A204.1 (cell line): ENCODE measurements around the gene GRHL1.

Experiments used
- FAIRE-seq: peaks from 2 replicates; lab custom pipeline; 2012; peaks lifted over from hg19 to GRCh38; lab: Jason Lieb, UNC

Gene GRHL1

DNA sequence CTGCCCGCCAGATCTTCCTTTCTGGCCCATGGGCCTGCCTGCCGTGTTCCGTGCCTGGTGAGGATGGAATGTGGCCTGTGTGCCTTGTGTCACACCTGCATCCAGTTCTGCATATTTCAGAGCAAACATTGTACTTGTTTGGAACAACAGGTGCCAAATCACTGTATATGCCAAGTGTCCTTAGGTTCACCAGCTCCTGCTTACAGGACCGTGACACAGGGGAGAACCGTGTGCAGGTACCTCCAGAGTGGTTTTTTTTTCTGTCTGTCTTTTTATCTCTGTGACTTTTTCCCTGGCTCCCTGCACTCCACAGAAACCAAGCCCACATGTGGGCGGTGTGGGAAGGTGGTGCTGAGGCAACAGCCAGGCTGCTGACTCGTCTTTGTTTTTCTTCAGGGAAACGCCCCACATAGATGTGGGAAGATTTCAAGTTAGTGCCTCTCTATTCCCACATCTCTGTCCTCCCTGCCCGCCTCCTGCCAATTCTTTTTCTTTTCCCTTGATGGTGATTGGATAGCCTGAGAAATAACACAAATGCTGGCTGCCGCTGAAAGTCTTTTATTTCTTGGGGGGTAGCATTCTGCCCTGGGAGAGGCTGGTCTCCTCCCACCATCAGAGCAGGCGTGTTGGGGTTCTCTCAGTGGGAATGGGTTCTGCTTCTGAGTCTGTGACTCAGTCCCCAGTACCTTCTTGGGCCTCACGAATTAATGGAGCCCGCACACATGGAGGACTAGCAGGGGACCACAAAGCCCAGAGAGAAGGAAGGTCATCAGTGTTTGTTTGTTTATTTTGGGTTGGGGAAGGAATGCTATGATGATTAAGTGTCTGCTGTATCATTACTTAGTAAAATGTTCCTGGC is 21.4 kb downstream of the GRHL1 start:
- no peak for FAIRE-seq

DNA sequence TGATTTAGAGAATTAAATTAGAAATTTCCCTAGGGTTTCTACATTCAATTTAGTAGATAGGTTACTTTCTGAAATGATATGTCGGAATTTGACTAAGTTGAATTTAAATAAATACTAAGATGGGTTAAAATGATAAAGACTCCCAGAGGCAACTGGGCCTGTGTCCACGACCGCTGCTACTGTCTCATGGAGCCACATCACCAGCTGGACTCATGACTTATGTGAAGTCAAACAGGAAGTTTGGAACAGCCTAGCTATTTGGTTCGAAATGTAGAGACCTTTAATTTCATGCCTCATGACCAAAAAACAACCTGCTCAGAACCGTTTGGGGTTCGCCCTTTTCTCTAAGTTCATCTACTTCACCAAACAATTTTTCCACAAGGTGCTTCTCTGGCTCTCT is 22.2 kb downstream of the GRHL1 start:
- FAIRE-seq, result no peak

DNA sequence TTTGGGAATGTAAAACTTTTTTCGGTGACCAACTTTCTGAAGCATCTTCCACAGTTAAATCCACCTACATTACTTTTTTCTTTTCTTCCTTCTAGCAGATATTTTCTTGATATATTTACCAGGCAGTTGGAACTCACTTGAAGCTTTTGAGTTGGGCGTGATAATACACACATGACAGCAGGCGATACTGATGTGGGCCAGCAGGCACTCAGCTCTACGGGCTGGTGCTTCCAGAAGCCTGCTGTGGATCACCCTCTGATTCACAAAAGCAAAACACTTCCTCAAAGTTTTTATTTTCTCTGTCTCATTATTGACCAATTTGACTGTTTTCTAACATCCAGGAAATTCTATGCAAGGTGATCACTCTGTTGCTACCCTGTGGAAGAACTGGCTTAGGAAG is 22.9 kb downstream of the GRHL1 start:
- no peak for FAIRE-seq

DNA sequence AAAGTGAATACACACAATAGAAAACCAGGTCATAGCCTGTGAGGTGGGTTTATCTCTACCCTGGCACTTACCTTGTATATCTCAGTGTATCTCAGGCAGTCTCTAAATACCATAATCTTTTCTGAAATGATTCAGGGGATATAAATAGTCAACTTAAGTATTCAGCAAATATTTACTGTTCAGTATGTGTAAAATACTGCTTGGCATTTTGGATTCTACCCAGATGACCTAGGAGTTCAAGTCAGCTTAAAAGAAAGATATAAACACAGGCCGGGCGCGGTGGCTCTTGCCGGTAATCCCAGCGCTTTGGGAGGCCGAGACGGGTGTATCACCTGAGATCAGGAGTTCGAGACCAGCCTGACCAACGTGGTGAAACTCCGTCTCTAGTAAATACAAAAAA is 23.8 kb downstream of the GRHL1 start:
- no peak for FAIRE-seq

DNA sequence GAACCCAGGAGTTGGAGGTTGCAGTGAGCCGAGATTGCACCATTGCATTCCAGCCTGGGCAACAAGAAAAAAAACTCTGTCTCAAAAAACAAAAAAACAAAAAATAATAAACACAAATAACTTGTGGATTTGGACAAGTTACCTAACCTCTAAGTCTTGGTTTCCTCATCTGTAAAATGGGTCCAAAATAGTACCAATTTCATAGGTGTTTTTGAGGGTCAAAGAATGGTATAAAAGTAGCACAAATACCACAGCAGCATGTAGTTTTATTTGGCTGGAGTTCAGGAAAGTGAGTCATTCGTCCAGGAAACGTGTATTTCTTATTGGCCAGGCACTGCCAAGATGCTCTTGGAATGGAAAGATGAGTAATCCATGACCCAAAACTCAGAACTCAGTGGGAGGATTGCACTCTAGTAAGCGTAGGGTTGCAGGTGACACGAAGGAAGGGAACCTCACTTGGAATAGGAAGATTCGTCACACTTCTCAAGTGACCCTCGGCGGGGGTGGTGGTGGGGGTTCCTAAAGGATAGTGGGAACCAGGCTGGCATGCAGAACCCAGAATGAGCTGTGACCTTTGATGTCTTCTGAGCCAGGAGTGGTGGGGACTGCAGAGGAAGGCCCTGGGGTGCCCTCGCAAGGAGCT is 24.4 kb downstream of the GRHL1 start:
- FAIRE-seq, result peak; percentile 52

DNA sequence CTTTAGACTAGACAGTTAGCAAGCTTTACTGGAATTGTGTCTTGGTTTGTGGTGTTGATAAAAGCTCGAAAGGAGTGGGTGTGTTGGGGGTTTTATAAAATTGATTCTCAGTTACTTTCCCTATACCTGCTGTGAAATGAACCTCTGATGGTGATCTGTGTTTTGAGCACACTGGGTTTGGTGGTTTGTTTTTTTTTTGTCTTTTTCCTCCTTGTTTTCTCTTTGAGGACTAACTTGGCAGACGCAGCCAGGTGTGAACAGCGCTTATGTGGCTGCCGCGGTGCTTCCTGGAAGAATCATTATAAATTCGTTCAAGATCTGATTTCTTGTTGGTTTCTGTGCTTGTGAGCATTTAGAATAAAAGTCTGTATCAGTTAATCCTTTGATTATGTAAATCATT is 28.5 kb downstream of the GRHL1 start:
- FAIRE-seq, result no peak

DNA sequence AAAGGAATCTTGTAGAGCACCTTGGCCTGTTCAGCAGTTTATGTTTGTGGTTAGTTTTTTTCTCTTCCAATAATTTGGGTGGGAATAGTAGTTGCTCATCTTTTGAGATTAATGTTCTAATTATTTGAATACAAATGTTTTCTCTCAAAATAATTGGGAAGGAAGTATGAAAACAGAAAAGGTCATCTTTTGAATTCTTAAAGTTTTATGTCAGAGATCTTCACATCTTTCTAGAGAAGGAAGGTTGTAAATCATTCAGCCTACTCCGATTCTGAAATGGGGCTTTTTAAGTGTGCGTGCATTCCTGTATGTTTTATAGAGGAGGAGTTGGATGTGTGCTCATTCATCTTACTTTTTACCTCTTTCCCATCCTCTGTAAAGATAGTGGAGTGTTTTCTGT is 29.0 kb downstream of the GRHL1 start:
- no peak for FAIRE-seq

DNA sequence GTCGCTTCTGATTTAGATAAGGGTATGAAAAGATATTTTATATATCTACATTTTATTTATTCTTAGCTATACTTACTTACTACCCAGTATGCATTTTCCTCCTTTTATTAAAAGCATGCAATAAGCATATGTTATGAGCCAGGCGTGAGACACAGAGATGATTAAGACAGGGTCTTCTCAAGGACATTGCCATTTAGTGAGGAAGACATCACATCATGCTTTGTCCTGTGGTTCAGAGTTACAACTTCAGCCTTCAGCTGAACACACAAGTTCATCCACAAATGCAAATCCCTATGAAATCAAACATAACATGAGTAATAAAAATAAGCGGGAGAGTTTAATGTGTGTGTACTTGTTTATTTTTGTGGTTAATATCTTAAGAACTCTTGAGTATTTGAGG is 30.2 kb downstream of the GRHL1 start:
- no peak for FAIRE-seq

DNA sequence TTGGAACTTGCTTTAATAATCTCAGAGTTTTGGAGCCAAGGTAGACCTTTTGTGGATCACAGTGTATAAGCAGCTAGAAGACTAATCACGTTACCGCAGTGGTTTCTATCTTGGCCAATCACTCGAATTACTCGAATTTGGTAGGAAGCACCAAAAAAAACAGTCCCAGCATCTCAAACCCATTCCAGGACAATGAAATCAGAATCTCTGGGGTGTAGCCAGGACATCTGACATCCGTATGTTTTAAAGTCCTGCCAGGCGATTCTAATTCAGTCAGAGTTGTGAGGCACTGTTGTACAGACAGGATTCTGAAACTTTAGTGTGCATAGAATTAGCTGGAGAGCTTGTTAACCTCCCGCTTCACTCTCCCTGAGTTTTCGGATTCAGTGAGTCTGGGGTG is 30.8 kb downstream of the GRHL1 start:
- FAIRE-seq, result no peak

DNA sequence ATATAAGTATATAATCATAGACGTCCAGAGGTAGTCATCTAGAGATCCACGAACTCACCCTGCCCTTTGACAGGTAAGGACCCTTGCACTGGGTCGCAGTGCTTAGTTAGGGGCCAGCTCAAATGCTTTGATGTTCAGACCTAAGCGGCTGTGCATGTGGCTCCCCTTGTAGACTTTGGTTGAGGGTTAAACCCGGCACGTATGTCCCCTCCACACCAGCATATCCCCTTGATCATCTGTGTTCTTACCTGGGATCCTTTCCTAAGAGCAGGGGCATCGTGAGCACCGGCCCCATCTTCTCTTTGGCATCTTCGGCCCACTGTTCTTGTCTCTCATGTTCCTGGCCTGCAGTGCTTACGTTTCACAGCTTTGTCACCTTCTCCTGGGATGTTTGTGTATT is 31.4 kb downstream of the GRHL1 start:
- no peak for FAIRE-seq

DNA sequence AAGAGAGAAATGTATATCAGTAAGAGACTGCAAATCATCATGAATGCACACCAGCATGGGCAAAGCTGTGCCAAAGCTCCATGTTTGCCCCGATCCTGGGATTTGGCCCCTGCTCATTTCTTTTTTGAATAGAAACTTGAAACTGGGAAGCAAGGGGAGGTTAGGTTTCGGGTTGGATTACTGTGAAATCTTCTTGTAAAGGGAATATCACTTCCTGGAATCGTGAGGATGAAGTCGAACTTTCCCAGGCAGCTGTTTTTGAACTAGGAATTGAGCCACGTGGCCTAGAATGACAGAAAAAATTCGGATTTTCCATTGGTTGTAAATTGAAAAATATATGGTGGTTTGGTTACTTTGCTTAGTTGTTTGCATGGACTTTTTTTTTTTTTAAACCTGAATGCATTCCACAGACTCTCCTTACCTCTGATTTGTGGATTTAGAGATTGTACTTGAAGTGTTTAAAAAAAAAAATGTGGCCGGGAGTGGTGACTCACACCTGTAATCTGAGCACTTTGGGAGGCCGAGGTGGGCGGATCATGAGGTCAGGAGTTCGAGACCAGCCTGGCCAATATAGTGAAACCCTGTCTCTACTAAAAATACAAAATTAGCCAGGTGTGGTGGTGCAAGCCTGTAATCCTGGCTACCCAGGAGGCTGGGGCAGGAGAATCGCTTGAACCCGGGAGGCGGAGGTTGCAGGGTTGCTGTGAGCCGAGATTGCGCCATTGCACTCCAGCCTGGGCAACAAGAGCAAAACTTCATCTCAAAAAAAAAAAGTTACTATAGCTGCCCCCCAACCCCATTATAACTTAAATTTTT is 32.1 kb downstream of the GRHL1 start:
- FAIRE-seq, result no peak

DNA sequence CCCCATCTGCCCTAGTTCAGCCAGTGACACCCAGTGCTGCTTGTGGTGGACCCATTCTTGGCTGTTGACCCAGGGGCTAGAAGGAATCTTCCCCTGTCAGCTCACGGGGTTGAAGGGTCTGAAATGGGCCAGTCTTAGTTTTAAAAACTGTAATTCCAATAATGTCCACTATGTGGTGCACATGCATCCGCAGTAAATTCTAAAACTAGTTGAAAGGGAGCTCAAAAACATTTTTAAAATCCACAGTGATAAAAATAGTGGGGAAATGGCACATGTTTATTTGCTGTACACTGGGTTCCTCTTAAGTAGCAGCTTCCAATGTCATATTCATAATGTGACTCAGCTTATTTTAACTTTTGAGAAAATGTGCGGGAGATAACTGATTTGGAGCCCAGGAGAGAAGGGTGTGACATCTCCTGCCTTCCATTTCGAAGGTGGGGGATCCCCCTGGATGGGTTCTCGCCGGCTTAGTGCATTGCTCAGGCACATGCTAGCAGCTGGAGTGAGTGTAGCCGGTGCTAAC is 32.8 kb downstream of the GRHL1 start:
- peak; percentile 44 for FAIRE-seq

DNA sequence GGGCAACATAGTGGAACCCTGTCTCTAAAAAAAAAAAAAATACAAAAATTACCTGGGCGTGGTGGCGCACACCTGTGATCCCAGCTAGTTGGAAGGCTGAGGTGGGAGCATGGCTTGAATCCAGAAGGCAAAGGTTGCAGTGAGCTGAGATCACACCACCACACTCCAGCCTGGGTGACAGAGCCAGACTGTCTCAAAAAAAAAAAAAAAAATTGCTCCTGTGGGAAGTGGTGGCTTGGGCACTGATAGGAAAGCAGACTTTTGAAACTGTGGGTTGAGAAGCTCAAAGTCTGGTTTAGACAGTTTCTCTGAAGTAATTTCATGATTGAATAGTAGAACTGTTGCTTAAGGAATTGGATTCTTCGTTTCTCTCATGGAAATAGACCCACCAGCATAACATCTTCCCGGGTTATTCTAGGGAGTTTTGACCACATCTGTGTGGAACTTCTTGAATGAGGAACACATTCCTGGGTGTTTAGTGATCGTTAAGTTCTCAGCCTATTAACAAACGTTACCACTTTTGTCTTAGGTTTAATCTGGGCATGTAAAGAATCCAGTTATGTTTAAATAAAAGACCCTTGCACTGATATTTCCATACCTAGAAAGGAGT is 33.5 kb downstream of the GRHL1 start:
- no peak for FAIRE-seq

DNA sequence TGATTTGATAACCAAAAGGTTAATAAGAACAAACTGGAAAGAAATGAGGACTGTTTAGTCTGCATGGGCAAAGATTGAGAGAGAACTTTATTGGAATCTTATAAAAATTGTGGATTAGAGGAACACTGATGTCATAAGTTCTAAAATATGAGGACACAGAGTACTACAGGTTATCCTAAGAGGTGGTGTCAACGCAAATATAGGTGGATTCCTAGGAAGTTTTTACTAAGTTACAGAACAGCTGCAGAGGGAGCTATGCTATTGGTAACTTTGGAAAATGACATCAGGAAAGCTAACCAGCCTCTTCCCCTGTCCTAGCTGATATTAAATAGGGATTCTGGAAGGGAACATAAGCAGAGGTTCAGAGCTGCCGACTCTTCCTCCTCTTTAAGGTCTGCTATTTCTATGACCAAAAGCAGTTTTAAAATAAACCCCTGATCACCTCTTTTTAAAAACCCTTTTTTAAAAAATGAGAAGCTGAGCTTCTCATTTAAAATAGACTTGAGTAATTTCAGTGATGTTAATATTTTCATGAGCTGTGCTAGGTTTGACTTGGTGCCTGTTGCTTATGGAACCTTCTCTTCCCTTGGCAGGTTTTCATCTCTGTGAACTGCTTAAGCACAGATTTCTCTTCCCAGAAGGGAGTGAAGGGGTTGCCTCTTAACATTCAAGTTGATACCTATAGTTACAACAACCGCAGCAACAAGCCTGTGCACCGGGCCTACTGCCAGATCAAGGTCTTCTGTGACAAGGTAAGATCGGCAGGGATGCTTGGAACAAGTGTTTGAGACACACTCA is 34.2 kb downstream of the GRHL1 start:
- FAIRE-seq, result no peak

DNA sequence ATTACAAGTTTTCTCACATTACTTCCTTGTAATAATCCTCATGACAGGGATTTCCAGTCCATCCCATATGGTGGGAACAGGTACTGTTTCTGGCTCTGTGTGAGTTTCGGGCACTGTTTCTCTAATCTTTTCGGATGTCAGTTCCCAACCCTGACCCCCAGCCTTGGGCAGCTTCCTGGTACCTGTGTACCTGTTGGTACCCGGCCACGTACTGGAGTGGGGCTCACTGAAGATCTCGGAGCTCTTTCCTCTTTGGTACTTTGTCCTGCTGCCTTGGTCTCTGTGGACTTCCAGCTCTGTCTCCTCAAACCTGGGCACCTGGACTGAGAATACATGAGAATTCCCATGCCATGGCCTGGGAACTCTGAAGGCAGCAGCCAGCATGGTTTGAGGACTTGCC is 36.8 kb downstream of the GRHL1 start:
- FAIRE-seq, result no peak

DNA sequence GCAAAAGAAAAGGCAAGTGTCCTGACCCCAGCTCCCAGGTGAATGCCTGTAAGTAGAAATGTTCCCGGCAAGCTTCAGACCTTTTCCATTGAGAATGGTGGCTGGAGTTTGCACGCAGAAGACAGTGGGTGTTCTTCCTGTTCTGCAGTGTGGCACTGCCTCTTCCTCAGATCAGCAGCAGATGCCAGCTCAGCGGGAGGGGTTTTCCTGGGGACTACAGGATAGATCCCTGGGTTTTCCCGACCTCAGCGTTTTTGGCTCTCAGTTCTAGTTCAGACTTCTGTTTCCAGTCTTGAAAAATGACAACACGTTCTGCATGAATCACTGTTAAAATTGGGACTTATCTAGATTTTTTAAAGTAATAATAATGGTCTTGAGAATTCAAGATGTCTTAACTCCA is 39.2 kb downstream of the GRHL1 start:
- FAIRE-seq, result no peak

DNA sequence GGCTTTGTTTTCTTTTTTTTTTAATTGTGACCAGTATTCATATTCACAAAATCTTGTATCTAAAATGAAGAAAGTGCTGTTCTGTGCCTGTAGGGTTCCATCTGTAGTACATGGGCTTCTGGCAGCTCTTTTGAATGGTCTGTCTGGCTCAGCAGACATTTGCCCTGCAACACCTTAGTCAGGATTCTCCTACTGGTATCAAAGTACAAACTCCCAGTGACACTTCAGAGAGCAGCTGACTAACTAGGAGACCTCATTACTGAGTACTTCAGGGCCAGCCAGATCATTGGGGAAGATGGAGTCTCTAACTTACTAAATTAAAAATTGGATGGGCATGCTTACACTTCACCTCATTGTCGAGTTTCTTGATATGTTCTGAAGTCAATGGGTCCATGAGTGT is 39.7 kb downstream of the GRHL1 start:
- FAIRE-seq, result no peak

DNA sequence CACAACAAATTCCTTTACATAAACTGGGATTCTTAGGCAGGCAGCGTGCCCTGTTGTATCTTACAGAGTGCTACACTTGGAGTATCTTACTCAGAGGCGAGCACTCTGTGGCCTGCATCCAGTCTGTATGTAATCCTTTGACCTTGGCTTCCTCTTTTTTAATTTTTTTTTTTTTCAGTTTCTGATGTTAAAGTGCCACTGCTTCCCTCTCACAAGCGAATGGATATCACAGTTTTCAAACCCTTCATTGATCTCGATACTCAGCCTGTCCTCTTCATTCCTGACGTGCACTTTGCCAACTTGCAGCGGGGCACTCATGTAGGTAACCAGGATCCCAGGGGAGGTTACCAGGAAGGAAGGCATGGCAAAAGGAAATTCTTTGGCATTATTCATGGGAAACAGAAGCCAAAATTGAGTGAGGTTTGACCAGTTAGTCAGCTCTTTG is 40.4 kb downstream of the GRHL1 start:
- FAIRE-seq, result no peak

DNA sequence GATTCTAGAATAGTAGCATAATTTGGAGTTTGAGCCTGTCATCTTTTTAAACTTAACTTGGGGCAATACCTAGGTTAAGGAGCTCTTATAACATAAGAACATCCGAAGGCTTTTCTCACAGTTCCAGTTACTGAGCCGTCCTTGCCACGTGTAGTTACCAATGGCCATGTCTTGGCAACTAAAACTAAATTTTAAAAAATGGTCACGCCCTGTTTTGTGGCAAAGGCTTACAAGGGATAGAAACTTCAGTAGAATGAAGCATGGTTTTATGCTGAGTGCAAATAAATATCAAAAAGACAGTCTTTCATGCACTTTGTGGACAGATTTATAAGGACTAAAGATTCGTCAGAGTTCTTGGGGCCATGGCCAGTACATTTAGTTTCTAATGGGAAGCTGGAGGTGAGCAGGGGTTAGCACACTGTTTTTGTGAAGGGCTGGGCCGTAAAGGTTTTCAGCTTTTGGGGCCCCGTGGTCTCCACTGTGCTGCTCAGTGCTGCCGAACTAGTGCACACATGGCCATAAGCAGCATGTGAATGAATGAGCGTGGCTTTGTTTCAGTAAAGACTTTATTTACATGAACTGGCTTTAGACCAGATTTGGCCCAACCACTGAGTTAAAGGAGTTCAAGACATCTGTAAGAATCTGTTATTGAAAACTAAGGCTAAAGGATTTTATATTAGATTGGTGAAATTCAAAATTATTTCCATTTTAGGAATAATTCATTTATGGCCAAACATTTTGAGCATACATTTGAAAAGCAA is 41.1 kb downstream of the GRHL1 start:
- no peak for FAIRE-seq

DNA sequence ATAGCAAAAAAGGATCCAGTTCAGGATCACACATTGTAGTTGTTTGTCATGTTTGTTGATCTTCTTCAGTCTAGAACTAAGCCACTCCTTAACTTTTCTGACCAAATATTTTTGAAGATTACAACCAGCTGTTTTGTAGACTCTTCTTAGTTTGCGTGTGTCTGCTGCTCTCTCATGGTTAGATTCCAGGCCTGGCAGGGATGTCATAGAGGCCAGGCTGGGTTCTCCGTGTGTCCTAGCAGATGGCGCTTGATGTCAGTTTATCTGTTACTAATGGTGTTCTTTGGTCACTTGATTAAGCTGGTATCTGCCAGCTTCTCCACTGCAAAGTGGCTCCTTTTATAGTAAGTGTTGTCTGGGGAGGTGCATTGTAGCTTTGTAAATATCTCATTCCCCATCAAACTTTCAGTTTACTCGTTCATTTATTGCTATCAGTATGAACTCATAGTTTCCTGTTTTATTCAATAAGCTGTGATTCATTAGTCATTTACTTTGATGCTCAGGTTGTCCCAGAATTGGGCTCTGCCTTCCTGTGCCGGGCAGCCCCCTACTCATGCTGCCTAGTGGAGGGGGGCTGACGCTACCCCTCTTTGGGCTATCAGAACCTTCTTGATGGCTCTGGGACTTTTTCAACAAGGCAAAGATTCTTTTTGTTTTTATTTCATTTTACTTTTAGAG is 42.1 kb downstream of the GRHL1 start:
- no peak for FAIRE-seq
